ENCODE results near the gene IL1RAPL1.

GRCh38 chrX:29530501-29530900, 943.3 kb downstream of the IL1RAPL1 start:
- TF ChIP-seq, protein P1, sequence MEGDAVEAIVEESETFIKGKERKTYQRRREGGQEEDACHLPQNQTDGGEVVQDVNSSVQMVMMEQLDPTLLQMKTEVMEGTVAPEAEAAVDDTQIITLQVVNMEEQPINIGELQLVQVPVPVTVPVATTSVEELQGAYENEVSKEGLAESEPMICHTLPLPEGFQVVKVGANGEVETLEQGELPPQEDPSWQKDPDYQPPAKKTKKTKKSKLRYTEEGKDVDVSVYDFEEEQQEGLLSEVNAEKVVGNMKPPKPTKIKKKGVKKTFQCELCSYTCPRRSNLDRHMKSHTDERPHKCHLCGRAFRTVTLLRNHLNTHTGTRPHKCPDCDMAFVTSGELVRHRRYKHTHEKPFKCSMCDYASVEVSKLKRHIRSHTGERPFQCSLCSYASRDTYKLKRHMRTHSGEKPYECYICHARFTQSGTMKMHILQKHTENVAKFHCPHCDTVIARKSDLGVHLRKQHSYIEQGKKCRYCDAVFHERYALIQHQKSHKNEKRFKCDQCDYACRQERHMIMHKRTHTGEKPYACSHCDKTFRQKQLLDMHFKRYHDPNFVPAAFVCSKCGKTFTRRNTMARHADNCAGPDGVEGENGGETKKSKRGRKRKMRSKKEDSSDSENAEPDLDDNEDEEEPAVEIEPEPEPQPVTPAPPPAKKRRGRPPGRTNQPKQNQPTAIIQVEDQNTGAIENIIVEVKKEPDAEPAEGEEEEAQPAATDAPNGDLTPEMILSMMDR (conservative IDR thresholded peaks at IDR 0.05 in 1 of 2, IDR thresholded peaks at IDR 0.05 in 1 of 2; ENCODE audit: low read depth in 1 of 2, low read length in 2 of 2) = no peak
- no peak for TF ChIP-seq EZH2 (IDR thresholded peaks at IDR 0.05; ENCODE audit: low read length, missing control alignments)

Measured in fibroblast of lung (primary cell).